Activated CD4-positive, CD25-positive, alpha-beta regulatory T cell (primary cell): ENCODE results near the gene PARD3B.

Source experiments
- DNase-seq, 4 experiments: peaks; one replicate each; lab custom pipeline; 2025; lab: John Stamatoyannopoulos, UW

PARD3B gene

DNA sequence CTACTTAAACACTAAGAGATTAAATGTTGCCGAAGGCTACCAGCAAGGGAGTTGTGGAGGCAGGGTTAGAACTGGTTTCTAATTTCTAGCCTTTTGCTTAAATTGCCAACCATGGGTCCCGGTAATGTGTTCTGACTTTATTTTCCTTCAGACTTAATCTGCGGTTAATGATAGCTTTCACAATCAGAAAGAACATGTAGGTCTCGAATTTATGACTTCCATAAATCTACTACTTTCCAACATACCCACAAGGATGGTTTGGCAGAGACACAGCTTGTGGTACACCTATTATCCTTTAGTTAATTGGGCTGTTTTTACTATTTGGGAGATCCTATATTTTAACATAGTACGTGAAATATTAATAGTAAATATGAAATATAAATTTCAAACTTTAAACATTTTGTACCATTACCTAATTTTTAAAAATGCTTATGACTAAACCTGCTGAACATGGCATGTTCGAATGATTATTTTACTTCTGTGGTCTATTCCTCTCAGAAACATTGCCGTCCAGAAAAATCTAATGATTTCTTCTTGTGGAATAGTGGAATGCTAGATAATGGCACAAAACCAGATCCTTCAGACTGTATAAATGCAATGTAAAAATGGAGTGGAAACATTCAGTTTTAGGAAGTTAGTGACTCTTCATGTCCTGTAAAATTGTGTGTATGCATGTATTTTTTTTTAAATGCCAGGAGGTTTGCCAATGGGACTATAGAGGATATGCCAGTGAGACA, 41.3 kb downstream of the PARD3B start:
- no peak for DNase-seq

DNA sequence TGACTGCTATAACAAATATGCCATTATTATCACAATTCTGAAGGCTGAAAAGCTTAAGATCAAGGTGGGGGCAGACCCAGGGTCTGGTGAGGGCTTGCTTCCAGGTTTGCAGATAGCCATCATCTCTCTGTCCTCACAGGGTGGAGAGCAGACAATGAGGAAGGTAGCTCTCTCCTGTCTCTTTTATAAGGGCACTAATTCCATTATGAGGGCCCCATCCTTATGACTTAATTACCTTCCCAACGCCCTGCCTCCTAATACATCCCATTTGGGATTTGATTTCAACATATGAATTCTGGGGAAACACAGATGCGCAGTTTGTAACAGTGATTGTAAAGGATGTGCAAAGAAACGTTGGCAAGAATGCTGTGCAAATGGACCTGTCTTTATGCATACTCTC, 44.8 kb downstream of the PARD3B start:
- DNase-seq, result no peak

DNA sequence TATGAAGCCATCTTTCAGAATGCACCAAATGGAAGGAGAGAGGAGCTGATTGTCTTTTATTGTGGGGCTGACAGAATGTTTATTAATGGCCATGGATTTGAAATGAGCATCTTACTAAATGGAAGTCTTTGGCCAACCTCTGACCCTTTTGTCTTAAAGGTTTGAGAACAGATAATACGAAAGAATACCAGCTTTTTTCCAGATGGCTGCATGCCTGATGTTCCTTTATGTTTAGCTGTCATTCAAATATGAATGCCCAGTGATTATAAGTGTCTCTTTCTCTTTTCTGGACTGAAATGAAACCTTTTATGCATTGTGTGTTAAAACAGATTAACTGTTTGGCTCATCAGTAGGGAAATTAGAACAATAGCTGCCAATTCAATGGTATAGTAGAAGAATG, 46.0 kb downstream of the PARD3B start:
- no peak for DNase-seq

DNA sequence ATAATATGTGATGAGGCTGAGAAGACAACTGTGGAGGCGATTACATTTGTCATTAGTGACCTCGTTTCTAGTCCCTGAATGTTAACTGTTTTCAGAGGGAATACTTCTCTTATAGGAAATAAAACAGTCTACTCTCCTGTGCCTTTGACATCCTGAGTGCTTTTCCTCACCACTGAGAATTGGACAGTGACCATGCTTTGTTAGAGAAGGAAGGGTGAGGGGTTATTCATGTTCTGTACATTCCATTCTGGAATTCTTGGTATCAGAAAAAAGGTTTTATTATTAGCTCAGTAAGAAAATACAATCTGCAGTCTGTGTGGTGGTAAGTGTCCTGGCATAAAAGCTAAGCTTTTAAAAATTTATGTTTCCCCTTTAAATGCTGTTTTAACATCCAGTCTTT, 58.8 kb downstream of the PARD3B start:
- DNase-seq, result no peak

DNA sequence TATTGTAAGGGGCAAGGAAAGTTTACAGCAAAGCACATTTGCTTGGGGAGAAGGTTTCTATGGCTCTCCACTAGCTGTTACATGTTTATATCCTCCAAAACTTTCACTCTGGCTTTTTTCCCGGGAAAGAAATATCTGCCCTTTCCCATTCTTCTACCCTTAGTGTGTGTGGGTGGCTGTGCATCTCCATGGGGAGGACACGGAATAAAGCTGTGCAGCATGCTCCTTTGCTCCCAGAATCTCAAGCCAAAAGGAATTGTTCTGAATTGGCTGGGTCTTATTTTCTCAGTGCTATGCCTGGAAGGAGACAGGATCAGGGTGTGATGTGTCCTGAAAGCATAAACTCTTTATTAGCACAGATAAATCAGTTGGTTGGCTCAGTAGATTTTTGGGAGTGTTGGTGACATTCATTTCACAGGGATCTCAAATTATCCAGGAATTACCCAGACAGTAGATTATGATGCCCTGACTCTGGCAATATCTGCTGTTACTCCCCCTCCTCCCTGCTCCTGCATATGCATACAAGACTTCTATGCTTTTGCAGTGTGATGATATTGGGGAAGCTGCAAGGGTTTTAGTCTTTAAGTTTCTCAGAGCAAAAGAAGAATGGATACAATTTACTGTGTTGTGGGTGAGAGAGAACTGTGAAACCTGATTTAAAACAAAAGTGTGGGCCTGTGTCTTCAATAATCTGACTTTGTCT, 63.1 kb downstream of the PARD3B start:
- no peak for DNase-seq

DNA sequence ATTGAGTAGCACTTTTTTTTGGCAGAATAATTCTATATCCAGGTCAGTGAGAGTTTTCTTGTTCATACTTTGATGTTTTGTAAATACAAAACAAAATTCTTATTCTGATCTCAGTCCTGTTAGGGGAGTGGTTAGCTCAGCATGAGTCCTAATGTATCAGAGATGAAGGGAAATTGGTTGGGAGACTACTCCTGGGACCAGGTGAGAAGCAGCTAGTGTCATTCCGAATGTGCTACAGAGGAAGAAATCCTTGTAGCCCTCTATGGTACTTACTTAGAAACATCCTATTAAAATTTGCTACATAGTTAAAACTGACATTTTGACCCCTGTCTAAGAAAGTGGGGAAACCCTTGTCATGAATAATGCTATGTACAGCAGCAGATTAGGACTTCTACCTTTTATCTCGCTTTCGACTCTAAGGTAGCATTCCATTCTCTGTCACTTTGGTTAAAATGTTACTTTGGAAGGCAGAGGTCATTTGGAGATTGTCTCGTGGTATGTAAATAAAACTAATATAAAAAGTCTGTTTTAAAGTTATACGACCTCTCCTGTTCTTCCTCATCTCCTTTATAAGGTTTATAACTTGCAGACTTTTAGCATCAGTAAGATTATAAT, 65.8 kb downstream of the PARD3B start:
- no peak for DNase-seq

DNA sequence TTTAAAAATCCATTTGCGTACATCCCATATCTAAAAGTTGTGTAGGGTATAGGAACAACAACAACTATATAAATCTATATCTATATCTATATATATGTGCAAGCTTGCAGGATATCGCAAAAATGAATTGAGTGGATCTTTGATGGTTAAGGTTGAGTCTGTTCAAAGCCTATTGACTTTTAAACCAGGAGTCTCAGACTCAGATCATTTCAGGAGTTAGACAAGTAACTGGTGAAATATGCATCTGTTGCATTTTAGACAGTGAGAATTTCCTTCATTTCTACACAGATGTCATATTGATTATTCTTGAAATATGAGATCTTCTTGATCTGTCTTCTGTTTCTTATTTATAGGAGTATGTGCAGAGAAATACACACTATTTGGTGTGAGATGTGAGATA, 66.5 kb downstream of the PARD3B start:
- DNase-seq, result no peak

DNA sequence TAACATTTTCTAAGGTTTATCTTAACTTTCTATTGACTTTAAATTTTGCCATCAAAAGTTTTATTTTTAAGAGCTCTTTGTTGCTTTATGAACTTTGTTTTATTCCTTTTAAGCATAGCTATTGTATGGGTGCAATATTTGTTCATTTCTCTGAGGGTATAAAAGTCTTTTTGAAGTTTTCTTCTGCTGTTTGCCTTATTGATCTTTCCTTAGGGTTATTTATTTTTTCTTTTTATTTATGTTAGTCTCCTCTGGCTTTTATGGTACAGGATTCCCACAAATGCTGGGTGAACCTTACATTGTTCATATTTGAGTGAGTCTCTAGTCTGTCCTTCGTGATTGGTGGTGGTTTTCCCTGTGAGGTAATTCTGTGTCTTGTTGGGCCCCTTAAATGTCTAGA, 68.4 kb downstream of the PARD3B start:
- no peak for DNase-seq

DNA sequence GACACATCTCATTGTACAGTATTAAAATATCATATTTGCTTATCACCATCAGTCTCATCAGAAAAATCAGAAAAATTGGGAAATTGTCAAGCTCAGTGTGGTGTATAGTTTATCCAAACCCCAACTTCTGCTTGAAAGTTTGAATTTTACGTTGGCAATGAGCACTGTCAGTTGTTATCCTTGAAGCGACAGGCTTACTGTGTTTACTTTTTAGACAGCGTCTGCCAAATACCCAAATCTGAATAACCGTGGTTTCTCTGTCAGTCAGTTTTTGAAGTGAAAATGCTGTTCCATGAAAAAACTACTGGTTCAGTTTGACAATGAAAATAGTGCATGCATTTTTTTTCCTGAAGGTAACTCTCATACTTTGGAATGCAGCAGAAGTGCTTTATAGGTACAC, 70.2 kb downstream of the PARD3B start:
- DNase-seq, result no peak

DNA sequence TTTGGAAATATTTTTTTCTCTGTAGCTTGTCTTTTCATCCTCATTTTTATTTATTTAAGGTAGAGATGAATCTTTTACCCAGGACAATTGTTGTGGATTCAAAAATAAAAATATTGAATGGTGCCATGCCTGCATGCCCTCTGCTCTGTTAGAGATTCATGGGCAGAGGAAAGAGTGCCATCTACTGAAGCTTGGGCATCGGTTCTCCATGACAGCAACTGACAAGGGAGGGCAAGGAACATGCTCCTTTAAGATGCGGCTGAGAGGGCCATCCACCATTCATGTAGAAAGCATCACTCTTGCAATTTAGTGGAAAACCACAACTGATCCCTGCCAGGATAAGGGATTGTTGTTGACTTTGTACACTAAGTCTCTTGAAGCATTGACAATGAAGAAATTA, 79.9 kb downstream of the PARD3B start:
- DNase-seq, result no peak

DNA sequence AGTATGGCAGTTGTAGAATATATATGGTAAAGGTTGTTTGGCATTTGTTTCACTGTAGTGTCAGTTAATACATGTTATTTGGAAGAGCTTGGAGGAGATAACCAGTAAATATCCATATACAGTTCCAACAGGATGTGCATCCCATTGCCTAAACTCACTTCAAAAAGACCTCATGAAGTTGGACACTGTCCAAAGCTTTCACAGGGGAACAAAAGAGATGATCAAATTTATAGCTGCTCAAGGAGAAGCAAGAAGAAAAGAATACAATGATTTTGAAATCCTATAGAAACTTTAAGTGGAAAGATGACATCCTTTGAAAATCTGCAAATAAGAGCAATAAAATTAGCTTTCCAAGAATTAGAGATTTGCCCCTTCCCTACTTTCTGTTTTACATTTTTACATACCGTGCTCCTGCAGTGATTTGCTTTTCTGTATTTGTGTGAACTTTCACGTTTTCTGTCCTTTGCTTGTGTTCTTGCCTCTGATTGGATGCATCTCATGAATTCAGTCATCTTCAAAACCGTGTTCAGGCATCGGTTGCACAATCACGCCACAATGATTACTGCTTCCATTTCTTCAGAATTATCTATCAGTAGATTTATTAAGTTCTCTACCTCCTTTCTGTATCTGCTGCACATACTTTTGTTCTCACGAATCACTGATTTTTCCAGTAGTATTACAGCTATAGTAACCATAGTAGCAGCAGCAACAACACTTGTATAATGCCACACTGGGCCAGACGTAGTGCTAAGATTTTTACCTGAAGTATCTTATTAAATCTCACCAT, 83.8 kb downstream of the PARD3B start:
- no peak for DNase-seq

DNA sequence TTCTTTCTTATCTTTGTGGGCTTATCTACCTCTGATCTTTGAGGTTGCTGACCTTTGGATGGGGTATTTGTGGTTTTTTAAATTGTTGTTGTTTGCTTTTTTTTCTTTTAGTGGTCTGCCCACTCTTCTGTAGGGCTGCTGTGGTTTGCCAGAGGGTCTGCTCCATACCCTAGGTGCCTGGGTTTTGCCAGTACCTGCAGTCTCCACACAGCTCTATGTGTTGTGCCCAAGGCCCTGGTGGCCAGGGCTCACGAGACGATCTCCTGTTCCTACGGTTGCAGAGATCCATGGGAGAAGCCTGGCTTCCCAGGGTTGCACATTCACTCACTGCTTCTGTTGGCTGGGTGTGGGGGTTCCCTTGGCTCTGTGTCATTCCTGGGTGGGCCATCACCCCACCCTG, 87.1 kb downstream of the PARD3B start:
- no peak for DNase-seq

DNA sequence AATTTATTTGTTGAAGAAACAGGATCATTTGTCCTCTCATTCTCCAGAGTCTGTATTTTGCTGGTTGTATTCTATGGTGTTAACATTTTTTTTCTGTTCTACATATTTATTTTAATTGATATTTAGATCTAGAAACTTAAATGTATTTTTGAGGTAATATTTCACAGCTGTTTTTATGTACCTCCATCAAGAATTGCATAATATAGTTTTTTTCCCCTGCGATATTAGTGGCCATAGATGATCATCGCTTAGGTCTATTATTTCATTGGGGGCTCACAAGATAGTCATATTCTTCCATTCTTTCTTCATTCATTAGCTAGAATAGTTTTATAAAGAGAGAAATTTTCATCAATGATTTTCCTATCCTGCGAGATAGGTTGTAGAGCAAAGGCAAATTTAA, 89.3 kb downstream of the PARD3B start:
- DNase-seq, result no peak

DNA sequence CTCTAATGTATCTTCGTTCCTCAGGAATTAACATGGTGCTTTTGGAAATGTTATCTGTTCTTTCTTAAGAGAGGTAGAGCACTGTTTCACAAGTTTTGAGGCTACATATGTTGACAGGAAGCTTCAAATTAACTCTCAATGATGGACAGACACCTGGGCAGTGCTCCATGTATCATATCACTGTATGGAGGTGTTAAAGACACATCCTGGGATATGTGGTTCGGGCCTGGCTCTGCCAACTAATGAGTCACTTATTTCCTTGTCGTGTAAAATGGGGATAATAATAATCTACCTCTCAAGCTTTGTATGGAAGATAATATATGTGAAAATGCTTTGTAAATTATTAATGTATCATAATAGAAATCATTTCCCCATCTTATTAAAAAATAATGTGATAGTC, 90.2 kb downstream of the PARD3B start:
- DNase-seq, result no peak

DNA sequence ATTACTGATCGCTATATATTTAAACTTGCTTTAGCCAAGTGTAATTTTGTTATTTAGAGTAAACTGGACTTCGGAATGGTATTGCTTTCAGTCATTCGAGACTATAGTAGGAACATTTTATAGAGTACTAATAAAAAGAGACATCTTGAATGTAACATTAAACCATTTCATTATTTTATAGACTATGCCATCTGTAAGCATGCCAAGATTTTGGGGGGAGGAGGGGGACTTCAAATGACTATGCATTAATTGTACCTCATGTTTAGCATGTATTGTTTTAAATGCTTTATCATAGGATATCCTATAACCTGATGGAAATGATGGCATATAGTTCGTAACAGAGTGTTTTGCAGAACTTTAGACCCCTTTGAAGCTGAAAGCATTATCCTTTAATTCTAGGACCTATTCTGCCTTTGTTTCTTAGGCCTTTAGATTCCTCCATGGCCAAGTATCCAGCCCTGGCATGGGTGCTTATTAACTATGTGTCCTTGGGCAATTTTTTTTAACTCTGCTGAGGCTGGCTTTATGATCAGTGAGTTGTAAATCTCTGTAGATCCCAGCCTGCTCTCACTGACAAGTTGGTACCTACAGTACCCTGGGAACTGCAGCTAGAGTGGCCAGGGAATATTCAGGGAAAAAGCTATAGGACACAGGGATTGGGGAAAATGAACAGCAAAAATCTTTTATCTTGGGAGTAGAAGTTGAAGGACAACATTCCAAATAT, 93.4 kb downstream of the PARD3B start:
- no peak for DNase-seq

DNA sequence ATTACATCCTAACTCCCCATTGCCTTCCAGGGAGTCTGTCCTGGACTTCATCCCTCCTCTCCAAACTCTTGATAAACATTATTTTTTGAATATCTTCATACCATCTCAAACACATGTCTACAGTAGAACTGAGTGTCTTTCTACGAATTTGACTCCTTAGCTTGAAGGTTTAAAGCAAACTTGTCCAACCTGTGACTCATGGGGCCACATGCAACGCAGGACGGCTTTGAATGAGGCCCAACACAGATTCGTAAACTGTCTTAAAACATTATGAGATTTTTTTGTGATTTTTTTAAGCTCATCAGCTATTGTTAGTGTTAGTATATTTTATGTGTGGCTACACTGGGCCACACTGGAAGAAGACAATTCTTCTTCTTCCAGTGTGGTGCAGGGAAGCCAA, 98.1 kb downstream of the PARD3B start:
- no peak for DNase-seq

DNA sequence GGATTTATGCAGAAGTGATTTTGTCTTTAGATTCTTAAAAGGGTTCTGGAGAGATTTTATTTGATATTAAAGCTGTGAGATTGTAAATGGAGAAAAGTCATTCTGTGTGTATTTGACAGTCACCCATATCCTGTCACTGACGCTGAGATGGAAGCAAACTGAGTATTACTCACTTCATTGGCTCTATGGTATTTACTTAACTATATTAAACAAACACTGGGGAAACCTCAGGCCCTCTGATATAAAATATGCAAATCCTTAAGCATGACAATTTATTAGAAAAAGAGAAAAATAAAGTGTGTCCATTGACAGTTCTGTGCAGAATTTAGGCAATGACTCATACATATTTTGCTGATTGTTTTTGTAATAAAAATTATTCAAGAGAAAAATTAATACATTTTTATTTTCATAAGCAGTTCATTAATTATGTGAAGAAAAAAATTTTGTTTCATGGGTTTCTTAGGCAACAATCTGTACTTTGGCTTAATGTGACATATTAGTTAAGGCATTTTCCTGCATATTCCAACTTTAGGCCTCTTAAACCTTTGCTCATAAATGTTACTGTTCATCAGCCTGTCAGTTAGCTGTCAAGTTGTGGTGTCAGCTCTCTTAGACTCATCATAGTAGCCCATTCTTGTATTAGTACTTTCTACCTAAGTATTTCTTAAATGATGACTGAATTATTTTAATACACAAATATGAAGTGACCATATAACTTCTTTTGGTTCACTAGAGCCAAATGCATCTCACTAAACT, 99.9 kb downstream of the PARD3B start:
- DNase-seq, result no peak

DNA sequence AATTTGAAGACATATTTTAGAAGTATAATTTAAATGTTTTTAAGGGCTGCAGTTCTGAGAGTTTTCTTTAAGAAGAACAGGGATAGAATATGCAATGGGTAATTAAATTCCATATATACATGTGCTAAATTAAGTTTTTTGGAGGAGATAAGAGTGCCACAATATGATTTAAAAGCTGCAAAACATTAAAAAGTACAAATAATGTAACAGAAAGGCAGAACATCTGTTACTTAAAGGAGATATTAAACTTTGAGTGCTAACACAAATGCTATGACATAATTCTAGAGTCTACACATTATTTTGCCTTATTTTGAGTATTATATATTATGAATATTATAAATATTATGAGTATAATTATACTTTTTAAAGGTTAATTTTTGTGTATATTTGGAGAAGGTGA, 102.4 kb downstream of the PARD3B start:
- DNase-seq, result no peak

DNA sequence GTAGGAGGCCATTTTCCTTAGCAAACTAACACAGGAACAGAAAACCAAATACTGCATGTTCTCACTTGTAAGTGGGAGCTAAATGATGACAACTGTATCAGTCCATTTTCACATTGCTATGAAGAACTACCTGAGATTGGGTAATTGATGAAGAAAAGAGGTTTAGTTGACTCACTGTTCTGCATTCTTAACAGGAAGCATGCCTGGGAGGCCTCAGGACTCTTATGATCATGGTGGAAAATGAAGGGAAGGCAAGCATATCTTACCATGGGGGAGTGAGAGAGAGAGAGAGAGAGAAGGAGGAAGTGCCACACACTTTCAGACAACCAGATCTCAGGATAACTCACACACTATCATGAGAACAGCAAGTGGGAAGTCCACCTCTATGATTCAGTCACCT, 105.3 kb downstream of the PARD3B start:
- DNase-seq, result no peak

DNA sequence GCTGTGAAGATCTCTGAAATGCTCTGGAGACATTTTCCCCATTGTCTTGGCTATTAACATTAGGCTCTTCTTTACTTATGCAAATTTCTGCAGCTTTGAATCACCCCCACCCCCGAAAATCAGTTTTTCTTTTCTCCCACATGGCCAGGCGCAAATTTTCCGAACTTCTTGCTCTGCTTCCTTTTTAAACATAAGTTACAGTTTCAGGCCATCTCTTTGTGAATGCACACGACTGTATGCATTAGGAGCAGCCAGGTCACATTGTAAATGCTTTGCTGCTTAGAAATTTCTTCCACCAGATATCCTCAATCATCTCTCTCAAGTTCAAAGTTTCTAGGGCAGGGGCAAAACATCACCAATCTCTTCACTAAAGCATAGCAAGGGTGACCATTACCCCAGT, 106.8 kb downstream of the PARD3B start:
- DNase-seq, result no peak

DNA sequence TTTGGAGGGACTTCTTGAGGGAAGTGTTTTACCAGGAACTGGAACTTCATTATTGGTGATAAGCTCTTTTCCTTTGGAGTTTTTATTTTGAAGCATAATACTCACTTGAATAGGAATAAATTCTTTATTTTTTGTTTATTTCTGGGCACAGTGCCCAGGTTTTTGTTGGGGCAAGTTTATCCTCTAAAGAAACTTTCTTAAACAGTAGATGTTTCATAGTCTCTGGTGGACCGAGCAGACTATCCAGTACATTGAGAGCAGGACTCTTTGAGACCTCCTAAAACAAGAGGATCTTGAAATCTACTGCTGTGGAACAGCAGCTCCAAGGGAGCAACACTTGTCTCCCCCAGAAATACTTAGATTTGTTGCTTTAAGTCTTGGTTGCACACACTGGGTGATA, 109.4 kb downstream of the PARD3B start:
- DNase-seq, result no peak
